Pancreas (tissue), 10 donors: ENCODE measurements around the gene BCAS4. TPM values are rescaled to one million over a fixed set of nuclear protein-coding genes. Genes with fewer than 3 reads are reported as not detected.
"Not testable (repeated sequence)": the region's sequence is repeated elsewhere in the genome, so short reads cannot be mapped to it uniquely, and the experiment has no call there.

ENCODE experiments used
- ATAC-seq, 4 donors: fragments of 200-7000 bp; cut with Tn5 transposase; one replicate each; pipeline versions ENCODE4 v1.8.0 to v1.9.1; 2020; ENCODE audit warnings: mild to moderate bottlenecking in 4 of 4, moderate library complexity in 4 of 4
- DNase-seq, 6 donors: peaks; one replicate each; pipeline ENCODE4 v3.0.0-alpha.2; 2020
- FAIRE-seq: peaks from 2 replicates; lab custom pipeline; 2012; peaks lifted over from hg19 to GRCh38; lab: Jason Lieb, UNC
- H3K27ac ChIP-seq, 4 donors: fragments of 200-600 bp; sonication (generic); 1 replicate in 3 of 4; 2 replicates in 1 of 4; pipeline versions ENCODE4 v1.5.0 to v1.8.0; 2020
- H3K27me3 ChIP-seq, 4 donors: fragments of 200-600 bp; one replicate each; pipeline ENCODE4 v1.8.0; 2021
- H3K36me3 ChIP-seq, 3 donors: fragments of 200-600 bp; sonication (generic) in 1 of 3; one replicate each; pipeline versions ENCODE4 v1.5.0 to v1.8.0; 2020 to 2021
- H3K4me1 ChIP-seq, 3 donors: fragments of 200-600 bp; one replicate each; pipeline ENCODE4 v1.8.0; 2021
- H3K4me3 ChIP-seq, 4 donors: fragments of 200-600 bp; sonication (generic) in 2 of 4; one replicate each; pipeline versions ENCODE4 v1.5.0 to v1.8.0; 2020 to 2021
- H3K9me3 ChIP-seq, 4 donors: fragments of 200-600 bp; one replicate each; pipeline ENCODE4 v1.8.0; 2021
- WGBS, 2 donors: extraction: QIAGEN DNeasy Blood & Tissue Kit; methylation state at CpG; one replicate each; pipeline ENCODE4 v1.1.7; 2013; 5-methylcytosine and 5-hydroxymethylcytosine counted together
- intact Hi-C, 3 donors: fragments of 100-400 bp; cut with DNase I; formaldehyde crosslinking; loops; one replicate each; pipeline versions ENCODE4 v1.11.1 to v1.14.2; 2022
- polyA plus RNA-seq, 2 donors: library from polyadenylated mRNA; stranded (reverse); fragments of 200-250 nt; gene quantifications; one replicate each; pipeline ENCODE4 v1.2.3, GENCODE V29; 2013
- total RNA-seq, 6 donors: library from RNA; stranded (reverse); fragmentation: NEBNext Ultra II Directional in 4 of 6; extraction: Animal tissue kit (Norgen Biotek cat#: 25700) in 4 of 6; gene quantifications; one replicate each; pipeline versions ENCODE4 v1.2.1 to v1.2.4, GENCODE V29; 2021 to 2023
- TF ChIP-seq, protein P1 (sequence below), 4 donors: fragments of 200-600 bp; sonication (generic) in 3 of 4; IDR thresholded peaks; one replicate each; pipeline versions ENCODE4 v1.5.0 to v1.8.0; 2021; ENCODE audit warnings: antibody characterized with exemption in 4 of 4
- donor health status: healthy with polysubstance abuse.
- donor health status: DM: no; HTN: no; CAD: no; lungs with moderate emphysema.
- donor health status: DM: no; HTN: no; CAD: no.
- donor health status: control.
- donor health status: control.
- donor health status: Bipolar disorder and iron deficiency.
- donor health status: DM: yes; HTN: yes; CAD: no.
- donor health status: DM: no; HTN: no; CAD: no.
- donor health status: DM: no; HTN: no; CAD: no.
- donor health status: DM: yes; HTN: yes; CAD: no.

BCAS4 gene
- total and polyA plus RNA-seq, 8 donors, result 0.85 to 4.8 (median 1.9) TPM

DNA sequence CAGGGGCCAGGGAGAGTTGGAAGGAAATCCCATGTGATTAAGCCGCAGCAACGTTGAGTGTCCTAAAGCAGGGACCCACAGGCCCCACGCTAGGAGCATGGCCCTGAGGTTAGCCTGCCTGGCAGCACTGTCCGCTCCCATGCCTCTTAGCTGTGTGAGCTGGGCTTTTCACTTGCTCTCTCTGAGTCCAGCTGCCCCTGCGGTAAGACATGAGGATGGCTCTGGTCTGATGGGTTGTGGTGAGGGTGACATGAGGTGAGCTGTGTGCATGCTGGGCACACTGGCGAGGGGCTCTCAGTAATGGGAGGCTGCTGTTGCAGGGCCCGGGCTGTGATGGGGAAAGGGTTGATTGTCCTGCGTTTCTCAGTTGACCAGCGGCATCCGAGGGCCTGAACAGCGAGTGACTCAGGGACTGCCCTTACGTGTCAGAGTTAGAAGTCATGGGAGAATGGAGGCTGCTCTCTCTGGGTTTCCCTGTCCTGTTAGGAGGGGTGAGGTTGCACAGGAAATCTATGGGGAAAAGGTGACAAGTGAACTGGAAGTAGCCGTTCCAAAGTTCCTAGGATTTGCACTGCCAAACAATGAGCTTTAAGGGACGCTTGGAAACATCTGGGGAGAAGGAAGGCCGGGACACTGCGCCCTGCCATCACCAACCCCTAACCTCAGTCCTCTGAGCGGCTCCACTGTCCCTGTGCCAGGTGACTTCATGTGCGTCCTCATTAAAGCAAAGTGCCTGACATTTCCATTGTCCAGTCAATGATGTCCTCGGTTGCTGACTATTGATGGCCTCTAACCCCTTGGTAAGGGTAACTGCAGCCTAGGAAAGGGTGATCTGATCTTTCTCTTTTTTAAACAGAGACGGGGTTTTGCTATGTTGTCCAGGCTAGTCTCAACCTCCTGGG, 85.0 kb downstream of the BCAS4 start:
- no peaks in the 10 kb centered on the region for H3K27me3 ChIP-seq
- intact Hi-C loops, result no loop called here
- no peak for DNase-seq
- H3K27ac ChIP-seq, result no peak overlapping the region
- H3K9me3 ChIP-seq, result no peaks in the 10 kb centered on the region
- FAIRE-seq, result no peak
- H3K4me3 ChIP-seq, result no peak overlapping the region
- H3K4me1 ChIP-seq, result no peaks in the 10 kb centered on the region
- H3K36me3 ChIP-seq, result no peaks in the 10 kb centered on the region
- no peak for ATAC-seq
- TF ChIP-seq, protein P1, sequence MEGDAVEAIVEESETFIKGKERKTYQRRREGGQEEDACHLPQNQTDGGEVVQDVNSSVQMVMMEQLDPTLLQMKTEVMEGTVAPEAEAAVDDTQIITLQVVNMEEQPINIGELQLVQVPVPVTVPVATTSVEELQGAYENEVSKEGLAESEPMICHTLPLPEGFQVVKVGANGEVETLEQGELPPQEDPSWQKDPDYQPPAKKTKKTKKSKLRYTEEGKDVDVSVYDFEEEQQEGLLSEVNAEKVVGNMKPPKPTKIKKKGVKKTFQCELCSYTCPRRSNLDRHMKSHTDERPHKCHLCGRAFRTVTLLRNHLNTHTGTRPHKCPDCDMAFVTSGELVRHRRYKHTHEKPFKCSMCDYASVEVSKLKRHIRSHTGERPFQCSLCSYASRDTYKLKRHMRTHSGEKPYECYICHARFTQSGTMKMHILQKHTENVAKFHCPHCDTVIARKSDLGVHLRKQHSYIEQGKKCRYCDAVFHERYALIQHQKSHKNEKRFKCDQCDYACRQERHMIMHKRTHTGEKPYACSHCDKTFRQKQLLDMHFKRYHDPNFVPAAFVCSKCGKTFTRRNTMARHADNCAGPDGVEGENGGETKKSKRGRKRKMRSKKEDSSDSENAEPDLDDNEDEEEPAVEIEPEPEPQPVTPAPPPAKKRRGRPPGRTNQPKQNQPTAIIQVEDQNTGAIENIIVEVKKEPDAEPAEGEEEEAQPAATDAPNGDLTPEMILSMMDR (IDR thresholded peaks at IDR 0.05), result no peak
- 87 to 88% methylated on average over 20 of the region's 20 CpGs for WGBS, 2 donors

DNA sequence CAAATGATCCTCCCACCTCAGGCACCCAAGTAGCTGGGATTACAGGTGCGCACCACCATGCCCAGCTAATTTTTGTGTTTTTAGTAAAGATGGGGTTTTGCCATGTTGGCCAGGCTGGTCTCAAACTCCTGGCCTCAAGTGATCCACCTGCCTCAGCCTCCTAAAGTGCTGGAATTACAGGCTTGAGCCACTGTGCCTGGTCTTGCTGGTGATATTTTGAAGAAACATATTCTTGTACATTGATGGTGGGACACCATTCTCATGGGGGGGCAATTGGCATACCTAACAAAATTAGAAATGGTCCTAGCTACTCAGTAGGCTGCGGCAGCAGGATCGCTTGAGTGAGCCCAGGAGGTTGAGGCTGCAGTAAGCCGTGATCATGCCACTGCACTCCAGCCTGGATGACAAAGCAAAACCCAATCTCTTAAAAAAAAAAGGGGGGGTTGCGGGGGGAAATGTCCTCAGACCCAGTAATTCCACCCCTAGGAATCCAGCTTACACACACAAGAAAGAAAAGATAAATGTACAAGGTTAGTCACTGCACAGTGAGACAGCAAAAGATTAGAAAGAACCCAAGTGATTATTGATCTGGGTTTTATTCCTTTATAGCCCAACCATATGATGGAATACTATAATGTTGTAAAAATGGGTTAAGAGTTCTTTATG, 87.0 kb downstream of the BCAS4 start:
- H3K27me3 ChIP-seq, intact Hi-C loops, H3K4me3 ChIP-seq, ATAC-seq, FAIRE-seq, H3K27ac ChIP-seq, H3K36me3 ChIP-seq, H3K9me3 ChIP-seq, DNase-seq, H3K4me1 ChIP-seq: not testable (repeated sequence)
- 94 to 95% methylated on average over 5 of the region's 5 CpGs for WGBS, 2 donors

DNA sequence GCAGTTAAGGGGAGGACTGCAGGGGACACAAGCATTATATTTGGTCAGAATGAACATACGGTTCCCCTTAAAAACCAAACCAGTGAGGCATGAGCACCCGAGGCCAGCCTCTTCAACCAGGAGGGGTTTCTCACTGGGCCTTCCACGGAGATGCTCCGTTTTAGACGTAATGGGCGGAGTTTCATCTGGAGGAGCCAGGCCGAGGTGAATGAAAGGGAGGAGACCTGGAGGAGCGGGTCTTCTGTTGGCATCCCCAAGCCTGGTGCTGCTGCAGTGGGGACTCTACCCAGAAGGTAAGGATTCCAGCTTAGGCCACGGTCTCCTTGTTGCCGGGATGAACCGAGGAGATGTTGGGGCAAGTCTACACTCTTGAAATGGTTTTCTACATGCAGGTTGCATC, 89.0 kb downstream of the BCAS4 start:
- TF ChIP-seq, protein P1 (IDR thresholded peaks at IDR 0.05), result no peak
- no peaks in the 10 kb centered on the region for H3K27me3 ChIP-seq
- H3K36me3 ChIP-seq, result peaks cover 0 to 2% (median 0%) of the 10 kb centered on the region in 3 donors
- FAIRE-seq, result no peak
- DNase-seq, result no peak
- ATAC-seq, result no peak
- no peaks in the 10 kb centered on the region for H3K4me1 ChIP-seq
- no peak overlapping the region for H3K27ac ChIP-seq
- WGBS, 2 donors, result 88 to 92% methylated on average over 11 of the region's 11 CpGs
- no peaks in the 10 kb centered on the region for H3K9me3 ChIP-seq
- no peak overlapping the region for H3K4me3 ChIP-seq
- intact Hi-C loops, result no loop called here

DNA sequence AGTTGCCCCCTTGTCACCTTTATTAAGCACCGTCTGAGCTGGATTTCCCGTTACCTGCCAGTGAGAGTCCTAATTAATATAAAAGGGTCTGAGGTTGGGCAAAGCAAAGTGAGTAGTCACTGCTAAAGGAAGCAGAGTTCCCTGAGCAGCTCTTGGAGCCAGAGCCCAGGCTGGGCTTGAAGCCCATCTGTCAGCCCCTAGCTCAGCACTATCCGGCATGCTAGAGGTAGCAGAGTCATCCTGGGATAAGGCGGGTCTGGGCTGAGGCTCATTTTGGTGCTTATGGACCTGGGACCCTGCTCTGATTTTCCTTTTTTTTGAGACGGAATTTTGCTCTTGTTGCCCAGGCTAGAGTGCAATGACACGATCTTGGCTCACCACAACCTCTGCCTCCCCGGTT, 90.2 kb downstream of the BCAS4 start:
- FAIRE-seq, result no peak
- Histone ChIP-seq H3K4me1 (no peaks in the 10 kb centered on the region), H3K4me3 (no peak overlapping the region), H3K27ac (no peak overlapping the region), H3K27me3 (no peaks in the 10 kb centered on the region), H3K9me3 (no peaks in the 10 kb centered on the region), H3K36me3 (peaks cover 0 to 6% (median 4%) of the 10 kb centered on the region in 3 donors)
- 82 to 86% methylated on average over 7 of the region's 7 CpGs for WGBS, 2 donors
- intact Hi-C loops, result no loop called here
- TF ChIP-seq, protein P1 (IDR thresholded peaks at IDR 0.05), result no peak
- peak in 1 of 4 donors; percentile 10 for ATAC-seq
- DNase-seq, result no peak

DNA sequence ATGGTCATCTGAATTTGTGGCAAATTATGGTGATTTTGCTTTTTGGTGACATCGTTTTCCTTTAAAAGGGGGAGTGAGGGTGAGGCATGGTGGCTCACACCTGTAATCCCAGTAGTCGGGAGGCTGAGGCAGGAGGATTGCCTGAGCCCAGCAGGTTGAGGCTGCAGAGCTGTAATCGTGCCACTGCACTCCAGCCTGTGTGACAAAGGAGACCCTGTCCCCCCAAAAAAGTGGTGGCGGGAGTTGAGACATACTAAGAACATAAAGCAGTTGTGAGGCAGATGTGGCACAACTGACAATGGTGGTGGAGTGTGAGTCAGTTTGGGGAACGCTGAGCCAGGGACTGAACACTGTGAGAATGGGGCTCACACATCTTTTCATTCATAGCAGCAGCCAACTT, 90.9 kb downstream of the BCAS4 start:
- FAIRE-seq (no peak), DNase-seq (no peak), ATAC-seq (peak in 1 of 4 donors; percentile 9)
- 91 to 97% methylated on average over 5 of the region's 5 CpGs for WGBS, 2 donors
- Histone ChIP-seq H3K4me1 (no peaks in the 10 kb centered on the region), H3K4me3 (no peak overlapping the region), H3K36me3 (peaks cover 0 to 6% (median 4%) of the 10 kb centered on the region in 3 donors), H3K27me3 (no peaks in the 10 kb centered on the region), H3K9me3 (no peaks in the 10 kb centered on the region), H3K27ac (no peak overlapping the region)
- TF ChIP-seq, protein P1 (IDR thresholded peaks at IDR 0.05), result no peak
- intact Hi-C loops, result no loop called here
